ENCODE data around the gene TEX13B. TPM values are rescaled to one million over a fixed set of nuclear protein-coding genes. Genes with fewer than 3 reads are reported as not detected.
A peak's percentile ranks its signal among the peaks of the same experiment; 100 is the strongest.

Gene TEX13B
- total RNA-seq, 4 donors from 2014 or later: not detected

DNA sequence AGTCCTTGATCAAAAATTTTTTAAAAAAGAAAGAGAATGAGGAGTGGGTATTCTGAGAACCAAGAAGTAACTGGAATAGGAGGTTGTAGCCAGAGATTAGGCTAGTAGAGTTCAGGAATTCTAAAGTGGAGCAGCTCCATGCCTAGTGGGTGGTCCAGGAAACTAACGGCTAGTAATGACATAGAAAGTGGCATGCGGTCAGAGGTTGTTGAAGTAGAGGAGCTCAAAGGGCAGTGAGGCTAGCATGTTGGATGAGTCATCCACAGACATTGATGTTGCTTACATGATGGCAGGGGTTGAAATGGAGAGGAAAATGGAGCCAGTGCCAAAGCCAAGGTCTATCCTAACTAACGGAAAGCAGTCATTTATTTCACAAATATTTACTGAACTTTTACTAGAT is 42.1 kb downstream of the TEX13B start:
- intact Hi-C loops (cut with DNase I): no loop called here
- Histone ChIP-seq H3K4me3 (no peak overlapping the region), H3K27ac (replicated peaks in 1 of 4) (no peak overlapping the region), H3K9me3 (no peaks in the 10 kb centered on the region), H3K4me1 (peaks cover 0 to 12% (median 11%) of the 10 kb centered on the region in 4 donors), H3K27me3 (peaks cover 0 to 8% (median 0%) of the 10 kb centered on the region in 4 donors), H3K36me3 (no peaks in the 10 kb centered on the region)
- DNase-seq (ENCODE audit: extremely low spot score): no peak
- 82% methylated on average over 3 of the region's 3 CpGs for WGBS
- TF ChIP-seq POLR2A (IDR thresholded peaks at IDR 0.05; ENCODE audit: low read depth) (no peak), EP300 (IDR thresholded peaks at IDR 0.05) (no peak), CTCF (IDR thresholded peaks at IDR 0.05) (no peak), POLR2AphosphoS5 (IDR thresholded peaks at IDR 0.05) (no peak)

DNA sequence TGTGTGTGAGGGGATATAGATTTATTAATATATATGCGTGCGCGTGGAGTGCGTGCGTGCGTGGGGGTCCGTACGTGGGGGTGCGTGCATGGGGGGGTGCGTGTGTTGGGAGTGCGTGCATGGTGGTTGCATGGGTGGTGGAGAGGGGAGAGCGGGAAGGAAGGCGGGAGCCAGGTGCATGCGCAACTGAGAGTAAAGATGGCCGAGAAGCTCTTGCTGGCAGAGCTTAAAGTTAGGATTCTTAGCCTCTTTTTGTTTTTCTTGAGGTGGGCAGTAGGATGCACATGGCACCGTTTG is 45.8 kb downstream of the TEX13B start:
- DNase-seq (ENCODE audit: extremely low spot score): no peak
- no peak overlapping the region for H3K27ac ChIP-seq (replicated peaks in 1 of 4)
- no peak overlapping the region for H3K4me3 ChIP-seq
- whole genome bisulfite sequencing: 71% methylated on average over 16 of the region's 16 CpGs
- H3K36me3 ChIP-seq: no peaks in the 10 kb centered on the region
- TF ChIP-seq CTCF (IDR thresholded peaks at IDR 0.05): no peak
- TF ChIP-seq POLR2A (IDR thresholded peaks at IDR 0.05; ENCODE audit: low read depth): no peak
- TF ChIP-seq POLR2AphosphoS5 (IDR thresholded peaks at IDR 0.05): no peak
- no peak for TF ChIP-seq EP300 (IDR thresholded peaks at IDR 0.05)
- intact Hi-C loops (cut with DNase I): no loop called here
- no peaks in the 10 kb centered on the region for H3K9me3 ChIP-seq
- H3K27me3 ChIP-seq: peaks cover 0 to 8% (median 0%) of the 10 kb centered on the region in 4 donors
- H3K4me1 ChIP-seq: peaks cover 0 to 12% (median 11%) of the 10 kb centered on the region in 4 donors

GRCh38 chrX:107935664-107936433 is 46.3 kb downstream of the TEX13B start:
- no peak for DNase-seq (ENCODE audit: extremely low spot score)
- intact Hi-C loops (cut with DNase I): no loop called here
- Histone ChIP-seq H3K36me3 (no peaks in the 10 kb centered on the region), H3K9me3 (no peaks in the 10 kb centered on the region), H3K27ac (replicated peaks in 1 of 4) (no peak overlapping the region), H3K27me3 (peaks cover 0 to 8% (median 0%) of the 10 kb centered on the region in 4 donors), H3K4me1 (peaks cover 0 to 12% (median 11%) of the 10 kb centered on the region in 4 donors), H3K4me3 (peak overlapping the region; percentile 15 to 34 (median 24))
- 54% methylated on average over 48 of the region's 48 CpGs for WGBS
- TF ChIP-seq EP300 (IDR thresholded peaks at IDR 0.05) (no peak), CTCF (IDR thresholded peaks at IDR 0.05) (no peak)

- peaks cover 0 to 12% (median 11%) of the 10 kb centered on the region in 4 donors for H3K4me1 ChIP-seq
- 59% methylated on average over 7 of the region's 7 CpGs for WGBS
- no peak for DNase-seq (ENCODE audit: extremely low spot score)
- H3K27ac ChIP-seq (replicated peaks in 1 of 4): no peak overlapping the region
- H3K9me3 ChIP-seq: no peaks in the 10 kb centered on the region
- H3K36me3 ChIP-seq: no peaks in the 10 kb centered on the region
- TF ChIP-seq CTCF (IDR thresholded peaks at IDR 0.05) (no peak), POLR2AphosphoS5 (IDR thresholded peaks at IDR 0.05) (no peak), POLR2A (IDR thresholded peaks at IDR 0.05; ENCODE audit: low read depth) (no peak), EP300 (IDR thresholded peaks at IDR 0.05) (no peak)
- H3K4me3 ChIP-seq: peak overlapping the region in 1 of 4 donors; percentile 34
- H3K27me3 ChIP-seq: peaks cover 0 to 8% (median 0%) of the 10 kb centered on the region in 4 donors
- intact Hi-C loops (cut with DNase I): no loop called here
Observed at GRCh38 chrX:107935200-107935599, 47.0 kb downstream of the TEX13B start.

GRCh38 chrX:107934262-107934661 is 47.9 kb downstream of the TEX13B start:
- Histone ChIP-seq H3K4me3 (no peak overlapping the region), H3K9me3 (no peaks in the 10 kb centered on the region), H3K27me3 (peaks cover 0 to 8% (median 0%) of the 10 kb centered on the region in 4 donors), H3K4me1 (peaks cover 0 to 12% (median 11%) of the 10 kb centered on the region in 4 donors), H3K27ac (replicated peaks in 1 of 4) (no peak overlapping the region), H3K36me3 (no peaks in the 10 kb centered on the region)
- intact Hi-C loops (cut with DNase I): no loop called here
- 88% methylated on average over 1 of the region's 1 CpG for WGBS
- TF ChIP-seq CTCF (IDR thresholded peaks at IDR 0.05): no peak
- no peak for TF ChIP-seq POLR2A (IDR thresholded peaks at IDR 0.05; ENCODE audit: low read depth)
- TF ChIP-seq EP300 (IDR thresholded peaks at IDR 0.05): no peak
- TF ChIP-seq POLR2AphosphoS5 (IDR thresholded peaks at IDR 0.05): no peak
- DNase-seq (ENCODE audit: extremely low spot score): no peak

Data from esophagus muscularis mucosa (tissue), 4 donors.